GM12891 (cell line): Measurements from ENCODE around the gene FARP2.

Experiments
- POLR2A ChIP-seq: IDR thresholded peaks from 2 replicates; pipeline ENCODE4 v1.6.1; 2011; ENCODE audit warnings: low read depth, low read length, control low read depth
- POLR2AphosphoS5 ChIP-seq: IDR thresholded peaks from 2 replicates; pipeline ENCODE4 v1.6.1; 2011; ENCODE audit warnings: low read depth, low read length, control low read depth
- SPI1 ChIP-seq: IDR thresholded peaks from 2 replicates; pipeline ENCODE4 v1.6.1; 2011; ENCODE audit warnings: low read depth, low read length, control low read depth

DNA sequence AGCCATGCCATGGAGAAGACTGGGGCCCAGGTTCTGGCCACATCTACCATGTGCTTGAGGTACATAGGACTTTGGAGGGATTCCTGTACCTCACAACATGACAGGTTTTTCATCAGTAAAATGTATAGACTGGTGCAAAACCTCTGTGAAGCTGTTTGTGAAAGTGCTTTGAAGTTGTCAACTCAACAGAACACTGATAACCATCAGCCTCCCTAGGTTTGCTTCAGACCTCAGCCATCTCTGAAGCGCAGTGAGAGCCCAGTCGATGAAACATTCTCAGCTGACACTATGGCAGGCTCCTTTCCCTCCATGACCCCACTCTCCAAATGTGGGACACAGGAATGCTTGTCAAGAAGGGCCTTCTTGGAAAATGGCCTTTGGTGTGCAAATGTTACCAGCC lies 113.7 kb downstream of the FARP2 start:
- TF ChIP-seq POLR2AphosphoS5 (no peak), POLR2A (no peak), SPI1 (no peak)
